ENCODE results near the gene STRA8. TPM values are rescaled to one million over a fixed set of nuclear protein-coding genes. Genes with fewer than 3 reads are reported as not detected.
A peak's percentile ranks its signal among the peaks of the same experiment; 100 is the strongest.

STRA8 gene
- total and polyA plus RNA-seq, 2 of the 13 experiments (the other 11 are each of a cell fraction or from before 2014, with no cell fraction given): not detected

- TF ChIP-seq ZFP90 (CRISPR knock-in tag; IDR thresholded peaks at IDR 0.05; ENCODE audit: borderline replicate concordance) (0 out of 2 replicates have a peak, but pooled peaks have one; percentile 43), TCF7 (IDR thresholded peaks at IDR 0.05; ENCODE audit: low read depth) (no peak), SMAD1 (CRISPR knock-in tag; IDR thresholded peaks at IDR 0.05; ENCODE audit: borderline replicate concordance, low read depth) (no peak), ZZZ3 (CRISPR knock-in tag; IDR thresholded peaks at IDR 0.05; ENCODE audit: borderline replicate concordance) (no peak), SNRNP70 (IDR thresholded peaks at IDR 0.05; ENCODE audit: low read depth, low read length) (no peak), ZNF253 (CRISPR knock-in tag; IDR thresholded peaks at IDR 0.05; ENCODE audit: borderline replicate concordance) (no peak), ZSCAN25 (CRISPR knock-in tag; IDR thresholded peaks at IDR 0.05) (no peak), KLF16 (CRISPR knock-in tag; IDR thresholded peaks at IDR 0.05) (peak in 1 of 2 experiments; percentile 56; a peak in 1 of 4 replicates), TEAD2 (CRISPR knock-in tag; IDR thresholded peaks at IDR 0.05) (no peak), SP2 (CRISPR knock-in tag; IDR thresholded peaks at IDR 0.05) (no peak), STAT6 (CRISPR knock-in tag; IDR thresholded peaks at IDR 0.05; ENCODE audit: borderline replicate concordance) (no peak), ATRX (CRISPR knock-in tag; IDR thresholded peaks at IDR 0.05; ENCODE audit: borderline replicate concordance) (no peak), SP5 (CRISPR knock-in tag; IDR thresholded peaks at IDR 0.05; ENCODE audit: borderline replicate concordance, low read depth) (no peak), ZSCAN30 (CRISPR knock-in tag; IDR thresholded peaks at IDR 0.05) (no peak), ZSCAN31 (CRISPR knock-in tag; IDR thresholded peaks at IDR 0.05; ENCODE audit: low read depth) (no peak), XBP1 (CRISPR knock-in tag; IDR thresholded peaks at IDR 0.05) (no peak), PRMT3 (CRISPR knock-in tag; IDR thresholded peaks at IDR 0.05; ENCODE audit: borderline replicate concordance, low read depth) (no peak), ZNF773 (CRISPR knock-in tag; IDR thresholded peaks at IDR 0.05; ENCODE audit: borderline replicate concordance) (no peak), MIXL1 (CRISPR knock-in tag; IDR thresholded peaks at IDR 0.05) (peak; percentile 46; the same call in 1 of the 2 replicates), CSRNP2 (CRISPR knock-in tag; conservative IDR thresholded peaks at IDR 0.05; ENCODE audit: low read depth) (no peak), MED1 (CRISPR knock-in tag; IDR thresholded peaks at IDR 0.05) (0 out of 2 replicates have a peak, but pooled peaks have one; percentile 22), RNF2 (conservative IDR thresholded peaks at IDR 0.05; ENCODE audit: low read depth) (no peak), PAXIP1 (CRISPR knock-in tag; conservative IDR thresholded peaks at IDR 0.05) (no peak)
Measured at GRCh38 chr7:135281363-135281949, 47.8 kb downstream of the STRA8 start (continued).
